HepG2 (cell line): Measurements from ENCODE around the gene FANCL. TPM values are rescaled to one million over a fixed set of nuclear protein-coding genes. Genes with fewer than 3 reads are reported as not detected.

Experiments
- AKNA ChIP-seq: sonication (generic); formaldehyde crosslinking; IDR thresholded peaks from 2 replicates; pipeline ENCODE4 v1.4.0; 2020; ENCODE audit warnings: missing genetic modification reagents, borderline replicate concordance
- ZFP41 ChIP-seq: sonication (generic); formaldehyde crosslinking; IDR thresholded peaks from 2 replicates; pipeline ENCODE4 v1.4.0; 2020; ENCODE audit warnings: mild to moderate bottlenecking, missing genetic modification reagents, borderline replicate concordance
- ZNF672 ChIP-seq: sonication (generic); formaldehyde crosslinking; IDR thresholded peaks from 2 replicates; pipeline ENCODE4 v1.8.1; 2022; ENCODE audit warnings: missing genetic modification reagents
- polyA plus RNA-seq, 8 experiments: library from polyadenylated mRNA; depleted of rRNA in 3 of 8; stranded (reverse) in 7 of 8; unstranded in 1 of 8; fragments of >200 nt; fragmentation: Illumina TruSeq in 4 of 8; extraction: Trizol in 4 of 8; gene quantifications; 2 replicates each; pipeline versions ENCODE4 v1.2.1 to v1.2.3, GENCODE V29; 2011 to 2016; ENCODE audit warnings: low read depth in 4 of 8, missing spikeins in 1 of 8, mixed read lengths in 1 of 8; ENCODE audit not compliant: insufficient read depth in 1 of 8
- total RNA-seq, 5 experiments: library from RNA; depleted of rRNA; stranded (reverse); fragments of >200 nt; fragmentation: Illumina TruSeq; extraction: Trizol; gene quantifications; 2 replicates each; pipeline ENCODE4 v1.2.3, GENCODE V29; 2016; ENCODE audit warnings: low read depth in 1 of 5
- TF ChIP-seq, protein P1 (sequence below): sonication (generic); formaldehyde crosslinking; IDR thresholded peaks from 2 replicates; pipeline ENCODE4 v1.4.0; 2020; ENCODE audit warnings: missing genetic modification reagents, mild to moderate bottlenecking, borderline replicate concordance
- TF ChIP-seq, protein P2 (sequence below), 2 experiments: fragments of 450-650 bp in 1 of 2; sonication (generic) in 1 of 2; formaldehyde crosslinking in 1 of 2; IDR thresholded peaks; 2 replicates each; pipeline versions ENCODE4 v1.6.1 to v1.8.0; 2016 to 2022; ENCODE audit warnings: antibody characterized with exemption in 1 of 2, mild to moderate bottlenecking in 1 of 2, missing genetic modification reagents in 1 of 2
- TF ChIP-seq, protein P3 (sequence below): IDR thresholded peaks from 2 replicates; pipeline ENCODE4 v1.6.1; 2018; ENCODE audit warnings: missing genetic modification reagents, mild to moderate bottlenecking, missing compliant biosample characterization
- TF ChIP-seq, protein P4 (sequence below): sonication (generic); formaldehyde crosslinking; IDR thresholded peaks from 2 replicates; pipeline ENCODE4 v1.8.1; 2023; ENCODE audit warnings: missing genetic modification reagents, inconsistent platforms, borderline replicate concordance

Gene FANCL
- total and polyA plus RNA-seq, 2 of the 13 experiments (the other 11 are each of a cell fraction or from before 2014, with no cell fraction given) = 40.7 to 66.8 TPM

DNA sequence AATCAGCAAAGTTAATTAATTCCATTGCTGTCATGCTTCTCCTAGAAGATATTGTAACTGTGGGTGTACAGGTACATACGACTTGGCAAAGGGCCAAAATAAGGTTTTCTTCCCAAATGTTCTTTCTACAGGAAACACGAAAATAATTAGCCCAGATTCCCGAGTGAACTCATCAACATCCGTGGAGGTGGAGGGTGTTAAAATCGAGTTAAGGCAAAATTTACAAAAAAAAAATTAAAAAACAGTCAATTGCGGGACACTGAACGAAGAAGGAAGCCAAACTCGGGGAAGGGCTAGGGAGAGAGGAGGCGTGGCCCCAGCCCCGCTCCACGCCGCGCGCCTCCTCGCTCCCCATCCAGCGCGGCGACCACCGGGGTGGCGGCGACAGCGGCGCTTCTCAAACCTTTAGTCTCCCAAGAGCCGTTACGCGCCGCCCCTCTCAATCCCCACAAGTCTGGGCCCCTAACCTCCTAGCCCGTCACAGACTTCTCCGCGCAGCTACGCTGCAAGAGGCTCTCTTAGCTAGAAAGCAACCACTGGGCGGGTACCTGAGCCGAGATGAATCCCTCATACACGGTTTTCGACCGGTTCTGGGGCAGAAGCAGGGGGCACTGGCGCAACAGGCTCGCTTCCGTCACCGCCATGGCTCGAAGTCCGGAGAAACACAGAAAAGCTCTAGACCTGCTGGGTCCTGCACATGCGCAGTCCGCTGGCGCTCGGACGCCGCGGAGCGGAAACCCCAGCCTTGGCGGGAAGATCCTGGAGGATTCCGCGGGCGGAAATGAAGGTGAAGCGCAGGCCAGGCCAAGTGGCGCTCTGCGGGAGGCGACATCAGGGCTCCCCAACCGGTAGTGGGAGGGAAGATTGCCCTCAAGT is at the start of gene FANCL (continued):
- TF ChIP-seq, protein P1, sequence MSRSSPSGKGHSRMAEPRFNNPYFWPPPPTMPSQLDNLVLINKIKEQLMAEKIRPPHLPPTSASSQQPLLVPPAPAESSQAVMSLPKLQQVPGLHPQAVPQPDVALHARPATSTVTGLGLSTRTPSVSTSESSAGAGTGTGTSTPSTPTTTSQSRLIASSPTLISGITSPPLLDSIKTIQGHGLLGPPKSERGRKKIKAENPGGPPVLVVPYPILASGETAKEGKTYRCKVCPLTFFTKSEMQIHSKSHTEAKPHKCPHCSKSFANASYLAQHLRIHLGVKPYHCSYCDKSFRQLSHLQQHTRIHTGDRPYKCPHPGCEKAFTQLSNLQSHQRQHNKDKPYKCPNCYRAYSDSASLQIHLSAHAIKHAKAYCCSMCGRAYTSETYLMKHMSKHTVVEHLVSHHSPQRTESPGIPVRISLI = peak; percentile 50; the same call in 1 of the 2 replicates
- TF ChIP-seq, protein P2, sequence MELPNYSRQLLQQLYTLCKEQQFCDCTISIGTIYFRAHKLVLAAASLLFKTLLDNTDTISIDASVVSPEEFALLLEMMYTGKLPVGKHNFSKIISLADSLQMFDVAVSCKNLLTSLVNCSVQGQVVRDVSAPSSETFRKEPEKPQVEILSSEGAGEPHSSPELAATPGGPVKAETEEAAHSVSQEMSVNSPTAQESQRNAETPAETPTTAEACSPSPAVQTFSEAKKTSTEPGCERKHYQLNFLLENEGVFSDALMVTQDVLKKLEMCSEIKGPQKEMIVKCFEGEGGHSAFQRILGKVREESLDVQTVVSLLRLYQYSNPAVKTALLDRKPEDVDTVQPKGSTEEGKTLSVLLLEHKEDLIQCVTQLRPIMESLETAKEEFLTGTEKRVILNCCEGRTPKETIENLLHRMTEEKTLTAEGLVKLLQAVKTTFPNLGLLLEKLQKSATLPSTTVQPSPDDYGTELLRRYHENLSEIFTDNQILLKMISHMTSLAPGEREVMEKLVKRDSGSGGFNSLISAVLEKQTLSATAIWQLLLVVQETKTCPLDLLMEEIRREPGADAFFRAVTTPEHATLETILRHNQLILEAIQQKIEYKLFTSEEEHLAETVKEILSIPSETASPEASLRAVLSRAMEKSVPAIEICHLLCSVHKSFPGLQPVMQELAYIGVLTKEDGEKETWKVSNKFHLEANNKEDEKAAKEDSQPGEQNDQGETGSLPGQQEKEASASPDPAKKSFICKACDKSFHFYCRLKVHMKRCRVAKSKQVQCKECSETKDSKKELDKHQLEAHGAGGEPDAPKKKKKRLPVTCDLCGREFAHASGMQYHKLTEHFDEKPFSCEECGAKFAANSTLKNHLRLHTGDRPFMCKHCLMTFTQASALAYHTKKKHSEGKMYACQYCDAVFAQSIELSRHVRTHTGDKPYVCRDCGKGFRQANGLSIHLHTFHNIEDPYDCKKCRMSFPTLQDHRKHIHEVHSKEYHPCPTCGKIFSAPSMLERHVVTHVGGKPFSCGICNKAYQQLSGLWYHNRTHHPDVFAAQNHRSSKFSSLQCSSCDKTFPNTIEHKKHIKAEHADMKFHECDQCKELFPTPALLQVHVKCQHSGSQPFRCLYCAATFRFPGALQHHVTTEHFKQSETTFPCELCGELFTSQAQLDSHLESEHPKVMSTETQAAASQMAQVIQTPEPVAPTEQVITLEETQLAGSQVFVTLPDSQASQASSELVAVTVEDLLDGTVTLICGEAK (IDR thresholded peaks at IDR 0.05) = no peak
- TF ChIP-seq, protein P2 (CRISPR knock-in tag; IDR thresholded peaks at IDR 0.05) = peak; percentile 89; the same call in 1 of the 2 replicates
- TF ChIP-seq ZNF672 (CRISPR knock-in tag) (no peak), ZFP41 (CRISPR knock-in tag) (peak; percentile 75; the same call in 1 of the 2 replicates), AKNA (CRISPR knock-in tag) (0 out of 2 replicates have a peak, but pooled peaks have one; percentile 0)
- TF ChIP-seq, protein P3, sequence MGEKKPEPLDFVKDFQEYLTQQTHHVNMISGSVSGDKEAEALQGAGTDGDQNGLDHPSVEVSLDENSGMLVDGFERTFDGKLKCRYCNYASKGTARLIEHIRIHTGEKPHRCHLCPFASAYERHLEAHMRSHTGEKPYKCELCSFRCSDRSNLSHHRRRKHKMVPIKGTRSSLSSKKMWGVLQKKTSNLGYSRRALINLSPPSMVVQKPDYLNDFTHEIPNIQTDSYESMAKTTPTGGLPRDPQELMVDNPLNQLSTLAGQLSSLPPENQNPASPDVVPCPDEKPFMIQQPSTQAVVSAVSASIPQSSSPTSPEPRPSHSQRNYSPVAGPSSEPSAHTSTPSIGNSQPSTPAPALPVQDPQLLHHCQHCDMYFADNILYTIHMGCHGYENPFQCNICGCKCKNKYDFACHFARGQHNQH (CRISPR knock-in tag) = peak; percentile 93; the same call in 1 of the 2 replicates
- TF ChIP-seq, protein P4, sequence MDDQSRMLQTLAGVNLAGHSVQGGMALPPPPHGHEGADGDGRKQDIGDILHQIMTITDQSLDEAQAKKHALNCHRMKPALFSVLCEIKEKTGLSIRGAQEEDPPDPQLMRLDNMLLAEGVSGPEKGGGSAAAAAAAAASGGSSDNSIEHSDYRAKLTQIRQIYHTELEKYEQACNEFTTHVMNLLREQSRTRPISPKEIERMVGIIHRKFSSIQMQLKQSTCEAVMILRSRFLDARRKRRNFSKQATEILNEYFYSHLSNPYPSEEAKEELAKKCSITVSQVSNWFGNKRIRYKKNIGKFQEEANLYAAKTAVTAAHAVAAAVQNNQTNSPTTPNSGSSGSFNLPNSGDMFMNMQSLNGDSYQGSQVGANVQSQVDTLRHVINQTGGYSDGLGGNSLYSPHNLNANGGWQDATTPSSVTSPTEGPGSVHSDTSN (CRISPR knock-in tag) = no peak
